Osteoblast (primary cell): Measurements from ENCODE around the gene MTCP1. TPM values are rescaled to one million over a fixed set of nuclear protein-coding genes. Genes with fewer than 3 reads are reported as not detected.

Source experiments
- DNase-seq: peaks from one replicate; pipeline ENCODE4 v3.0.0; 2011; ENCODE audit warnings: low spot score, mixed read lengths; ENCODE audit not compliant: insufficient read length; ENCODE audit errors: missing footprints
- H2AFZ ChIP-seq: 2 replicates; pipeline ENCODE4 v1.6.0; 2011; ENCODE audit warnings: mild to moderate bottlenecking, low read length
- H3K27ac ChIP-seq: 2 replicates; pipeline ENCODE4 v1.5.1; 2011; ENCODE audit warnings: mild to moderate bottlenecking, low read depth, low read length, moderate library complexity
- H3K27me3 ChIP-seq: 2 replicates; pipeline ENCODE4 v1.6.0; 2012; ENCODE audit warnings: mild to moderate bottlenecking, control low read depth, inconsistent platforms, low read length, moderate library complexity; ENCODE audit not compliant: insufficient read depth
- H3K36me3 ChIP-seq: 2 replicates; pipeline ENCODE4 v1.5.1; 2011; ENCODE audit warnings: mild to moderate bottlenecking, low read length, control low read depth, moderate library complexity; ENCODE audit not compliant: insufficient read depth
- H3K4me1 ChIP-seq: 2 replicates; pipeline ENCODE4 v1.5.1; 2011; ENCODE audit warnings: mild to moderate bottlenecking, low read length, control low read depth, moderate library complexity; ENCODE audit not compliant: insufficient read depth
- H3K4me2 ChIP-seq: 2 replicates; pipeline ENCODE4 v1.6.0; 2011; ENCODE audit warnings: mild to moderate bottlenecking, low read length; ENCODE audit not compliant: insufficient read depth
- H3K4me3 ChIP-seq: fragments of 200-600 bp; sonication (generic); 3 replicates; pipeline ENCODE4 v1.5.1; 2012; ENCODE audit warnings: mild to moderate bottlenecking, low read length, inconsistent platforms; ENCODE audit not compliant: insufficient read depth
- H3K79me2 ChIP-seq: 2 replicates; pipeline ENCODE4 v1.6.0; 2012; ENCODE audit warnings: mild to moderate bottlenecking, low read length, control low read depth, inconsistent platforms; ENCODE audit not compliant: insufficient read depth
- H3K9me3 ChIP-seq: 2 replicates; pipeline ENCODE4 v1.5.1; 2011; ENCODE audit warnings: low read depth, low read length, control low read depth
- H4K20me1 ChIP-seq: 2 replicates; pipeline ENCODE4 v1.6.0; 2012; ENCODE audit warnings: mild to moderate bottlenecking, low read length, control low read depth; ENCODE audit not compliant: insufficient read depth
- total RNA-seq: library from RNA; depleted of rRNA; stranded (reverse); fragments of >200 nt; gene quantifications from 2 replicates; pipeline ENCODE4 v1.2.3, GENCODE V29; 2012
- TF ChIP-seq, protein P1 (sequence below): IDR thresholded peaks from 2 replicates; pipeline ENCODE4 v1.5.1; 2011; ENCODE audit warnings: mild to moderate bottlenecking, low read depth, low read length, moderate library complexity; ENCODE audit errors: extremely low read depth

MTCP1 gene
- total RNA-seq, 1 donor: 3.3 TPM

DNA sequence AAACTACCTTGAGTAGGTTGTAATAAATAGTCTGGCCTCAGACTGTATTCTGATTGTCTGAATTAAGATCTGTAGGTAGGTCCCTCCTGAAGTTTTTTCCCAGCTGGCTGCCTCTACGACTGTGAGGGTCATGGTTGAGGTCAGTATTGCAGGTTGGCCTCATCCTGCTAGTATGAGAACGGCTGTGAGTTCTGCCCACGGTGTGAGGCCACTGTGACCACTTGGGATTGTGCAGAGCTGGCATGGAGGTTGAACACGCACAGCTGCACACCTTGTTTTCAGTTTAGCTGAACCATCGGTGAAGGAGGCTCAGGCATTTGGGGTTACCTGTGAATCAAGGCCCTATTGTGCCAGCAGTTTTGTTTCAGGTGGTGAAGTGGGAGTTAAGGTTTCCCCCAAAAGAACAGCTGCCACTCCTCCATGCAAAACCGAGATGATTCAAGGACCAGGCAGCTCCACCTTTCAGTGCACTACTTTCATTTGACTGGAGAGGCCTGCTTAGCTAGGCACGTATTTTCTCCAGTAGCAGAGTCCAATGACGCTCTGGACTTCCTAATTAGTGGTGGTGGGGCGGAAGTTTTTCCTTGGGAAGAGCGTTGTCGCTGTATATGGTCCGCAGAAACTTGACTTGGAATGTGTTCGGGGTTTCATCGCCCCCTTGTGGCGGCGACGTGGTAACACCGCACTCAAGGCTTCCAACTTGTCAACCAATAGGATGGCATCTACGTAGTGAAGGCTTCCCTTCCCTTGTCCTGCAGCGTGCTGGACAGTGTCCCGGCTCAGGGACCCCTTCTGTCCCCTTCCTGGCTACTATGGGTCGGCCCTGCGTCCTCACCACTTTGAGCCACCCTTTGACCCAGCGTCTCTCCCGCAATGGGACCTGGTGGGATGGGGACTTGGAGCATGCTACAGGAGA is 13.8 kb downstream of the MTCP1 start:
- TF ChIP-seq, protein P1, sequence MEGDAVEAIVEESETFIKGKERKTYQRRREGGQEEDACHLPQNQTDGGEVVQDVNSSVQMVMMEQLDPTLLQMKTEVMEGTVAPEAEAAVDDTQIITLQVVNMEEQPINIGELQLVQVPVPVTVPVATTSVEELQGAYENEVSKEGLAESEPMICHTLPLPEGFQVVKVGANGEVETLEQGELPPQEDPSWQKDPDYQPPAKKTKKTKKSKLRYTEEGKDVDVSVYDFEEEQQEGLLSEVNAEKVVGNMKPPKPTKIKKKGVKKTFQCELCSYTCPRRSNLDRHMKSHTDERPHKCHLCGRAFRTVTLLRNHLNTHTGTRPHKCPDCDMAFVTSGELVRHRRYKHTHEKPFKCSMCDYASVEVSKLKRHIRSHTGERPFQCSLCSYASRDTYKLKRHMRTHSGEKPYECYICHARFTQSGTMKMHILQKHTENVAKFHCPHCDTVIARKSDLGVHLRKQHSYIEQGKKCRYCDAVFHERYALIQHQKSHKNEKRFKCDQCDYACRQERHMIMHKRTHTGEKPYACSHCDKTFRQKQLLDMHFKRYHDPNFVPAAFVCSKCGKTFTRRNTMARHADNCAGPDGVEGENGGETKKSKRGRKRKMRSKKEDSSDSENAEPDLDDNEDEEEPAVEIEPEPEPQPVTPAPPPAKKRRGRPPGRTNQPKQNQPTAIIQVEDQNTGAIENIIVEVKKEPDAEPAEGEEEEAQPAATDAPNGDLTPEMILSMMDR: peak; percentile 70
- H3K4me2 ChIP-seq: peak overlapping the region; percentile 80
- no peaks in the 10 kb centered on the region for H3K79me2 ChIP-seq
- peaks cover 3% of the 10 kb centered on the region for H3K36me3 ChIP-seq
- H3K4me3 ChIP-seq: peak overlapping the region; percentile 63
- H3K27ac ChIP-seq: peak overlapping the region; percentile 25
- H3K27me3 ChIP-seq: no peaks in the 10 kb centered on the region
- no peaks in the 10 kb centered on the region for H3K9me3 ChIP-seq
- H2AFZ ChIP-seq: peak overlapping the region; percentile 72
- no peak for DNase-seq
- H3K4me1 ChIP-seq: peaks cover 4% of the 10 kb centered on the region
- H4K20me1 ChIP-seq: no peaks in the 10 kb centered on the region

DNA sequence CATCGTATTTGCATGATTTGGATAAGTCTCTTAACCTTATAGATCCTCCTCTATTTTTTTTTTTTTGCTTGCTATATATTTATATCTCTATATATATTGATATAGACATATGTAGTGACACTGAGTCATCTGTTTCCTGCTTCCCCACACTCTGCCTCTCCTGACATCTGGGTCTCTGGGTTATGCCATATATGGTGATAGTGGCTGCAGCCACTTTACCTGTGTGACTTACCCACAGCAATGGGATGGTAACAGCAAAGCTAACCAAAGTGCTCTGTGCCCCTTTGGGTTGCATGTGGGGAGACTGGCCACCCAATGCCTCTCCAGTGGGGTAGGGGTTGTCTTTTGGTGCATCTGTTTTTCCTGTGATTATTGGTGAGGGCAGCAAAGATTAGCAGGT is 14.5 kb downstream of the MTCP1 start:
- Histone ChIP-seq H3K9me3 (no peaks in the 10 kb centered on the region), H3K4me2 (no peak overlapping the region), H3K4me1 (peaks cover 4% of the 10 kb centered on the region), H3K4me3 (no peak overlapping the region), H4K20me1 (no peaks in the 10 kb centered on the region), H3K27me3 (no peaks in the 10 kb centered on the region), H3K79me2 (no peaks in the 10 kb centered on the region), H3K27ac (no peak overlapping the region), H2AFZ (no peak overlapping the region), H3K36me3 (peaks cover 3% of the 10 kb centered on the region)
- TF ChIP-seq, protein P1: no peak
- DNase-seq: no peak

DNA sequence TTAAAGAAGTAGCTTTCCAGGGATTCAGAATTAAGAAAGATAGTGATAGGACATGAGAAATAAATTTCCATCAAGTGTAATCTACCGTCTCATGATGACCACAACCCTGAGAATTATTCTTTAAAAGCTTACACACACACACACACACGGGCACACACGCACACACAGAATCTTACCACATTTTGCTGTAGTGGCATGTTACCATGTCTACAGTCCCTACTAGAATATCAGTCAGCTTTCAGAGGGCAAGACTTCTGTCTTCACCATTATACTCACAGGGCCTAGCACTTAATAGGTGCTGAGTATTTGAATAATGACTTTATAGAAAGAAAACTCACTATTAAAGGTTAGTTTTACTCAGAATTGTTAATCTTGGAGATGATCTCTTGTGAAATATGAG is 15.4 kb downstream of the MTCP1 start:
- H3K79me2 ChIP-seq: no peaks in the 10 kb centered on the region
- H2AFZ ChIP-seq: no peak overlapping the region
- H3K36me3 ChIP-seq: peaks cover 3% of the 10 kb centered on the region
- H3K4me3 ChIP-seq: no peak overlapping the region
- TF ChIP-seq, protein P1: no peak
- H3K27ac ChIP-seq: no peak overlapping the region
- peaks cover 4% of the 10 kb centered on the region for H3K4me1 ChIP-seq
- no peaks in the 10 kb centered on the region for H3K9me3 ChIP-seq
- H3K4me2 ChIP-seq: no peak overlapping the region
- DNase-seq: no peak
- no peaks in the 10 kb centered on the region for H4K20me1 ChIP-seq
- H3K27me3 ChIP-seq: no peaks in the 10 kb centered on the region

DNA sequence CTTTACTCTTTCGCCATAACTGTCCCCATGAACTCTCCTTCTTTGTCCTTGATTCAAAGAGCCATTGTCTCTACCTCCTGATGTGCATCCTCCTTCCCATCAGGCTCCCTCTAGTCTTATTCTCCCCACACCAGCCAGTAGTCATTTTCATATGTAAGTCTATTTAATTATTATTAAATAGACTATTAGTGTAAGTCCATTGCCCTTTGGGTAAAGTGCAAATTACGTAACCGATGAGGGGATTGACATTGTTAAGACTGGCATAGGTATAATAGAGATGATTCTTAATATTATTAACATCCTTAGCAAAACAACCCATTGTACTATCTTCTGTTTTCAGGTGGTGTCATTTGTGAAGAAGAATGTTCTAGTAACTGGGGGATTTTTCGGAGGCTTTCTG is 16.7 kb downstream of the MTCP1 start:
- H3K4me2 ChIP-seq: no peak overlapping the region
- H3K4me1 ChIP-seq: peaks cover 4% of the 10 kb centered on the region
- DNase-seq: no peak
- H3K27ac ChIP-seq: no peak overlapping the region
- H3K4me3 ChIP-seq: no peak overlapping the region
- H3K9me3 ChIP-seq: no peaks in the 10 kb centered on the region
- no peaks in the 10 kb centered on the region for H3K79me2 ChIP-seq
- TF ChIP-seq, protein P1: no peak
- H2AFZ ChIP-seq: no peak overlapping the region
- H4K20me1 ChIP-seq: no peaks in the 10 kb centered on the region
- H3K36me3 ChIP-seq: no peaks in the 10 kb centered on the region
- H3K27me3 ChIP-seq: no peaks in the 10 kb centered on the region
